Activated CD8-positive, alpha-beta memory T cell treated with anti-CD3 and anti-CD28 coated beads, Interleukin-2, amount 10 ng/mL, durations not matched to agents 7 days and 5 days (primary cell): Measurements from ENCODE around the gene TAF11L14. TPM values are rescaled to one million over a fixed set of nuclear protein-coding genes. Genes with fewer than 3 reads are reported as not detected.
"Not testable (repeated sequence)": the region's sequence is repeated elsewhere in the genome, so short reads cannot be mapped to it uniquely, and the experiment has no call there.

ENCODE experiments used
- ATAC-seq: fragments of 150-1000 bp; cut with Tn5 transposase; one replicate; pipeline ENCODE4 v1.10.0; 2021; ENCODE audit warnings: moderate library complexity
- CTCF ChIA-PET: fragments of 350-600 bp; sonication (Branson Sonifier 250); formaldehyde crosslinking; loops from one replicate; lab custom pipeline; 2021; ENCODE audit warnings: antibody characterized with exemption; lab: Charles Lee
- DNase-seq: peaks from one replicate; pipeline ENCODE4 v3.0.0-alpha.2; 2020
- H3K27ac Mint-ChIP-seq: one replicate; pipeline ENCODE4 v1.8.0; 2021; ENCODE audit warnings: mild to moderate bottlenecking, mixed read lengths
- H3K27me3 Mint-ChIP-seq: one replicate; pipeline ENCODE4 v1.8.0; 2021; ENCODE audit warnings: mixed read lengths
- H3K36me3 Mint-ChIP-seq: one replicate; pipeline ENCODE4 v1.8.0; 2021; ENCODE audit warnings: mild to moderate bottlenecking, mixed read lengths
- H3K4me1 Mint-ChIP-seq: one replicate; pipeline ENCODE4 v1.8.0; 2021; ENCODE audit warnings: mixed read lengths
- H3K4me3 Mint-ChIP-seq: one replicate; pipeline ENCODE4 v1.8.0; 2021; ENCODE audit warnings: mild to moderate bottlenecking, moderate library complexity, mixed read lengths
- H3K9me3 Mint-ChIP-seq: one replicate; pipeline ENCODE4 v1.8.0; 2022; ENCODE audit warnings: low read depth, mixed read lengths
- total RNA-seq, 2 experiments: library from RNA; stranded (reverse); gene quantifications; one replicate each; pipeline ENCODE4 v1.2.3, GENCODE V29; 2021

Gene TAF11L14
- total RNA-seq, 2 experiments from 2014 or later = not detected

GRCh38 chr5:17649232-17649631 lies 15.0 kb downstream of the TAF11L14 start:
- H3K36me3 Mint-ChIP-seq, H3K27me3 Mint-ChIP-seq, H3K4me3 Mint-ChIP-seq, CTCF ChIA-PET, ATAC-seq, H3K27ac Mint-ChIP-seq, H3K4me1 Mint-ChIP-seq, DNase-seq: not testable (repeated sequence)
- H3K9me3 Mint-ChIP-seq = peaks cover 20% of the 10 kb centered on the region

- H3K9me3 Mint-ChIP-seq = peaks cover 18% of the 10 kb centered on the region
- H3K4me3 Mint-ChIP-seq, H3K36me3 Mint-ChIP-seq, H3K27me3 Mint-ChIP-seq, H3K27ac Mint-ChIP-seq, DNase-seq, H3K4me1 Mint-ChIP-seq, CTCF ChIA-PET, ATAC-seq: not testable (repeated sequence)
Observed at GRCh38 chr5:17655201-17655759, 21.0 kb downstream of the TAF11L14 start.

- Mint-ChIP-seq H3K4me3 (no peak overlapping the region), H3K27me3 (no peaks in the 10 kb centered on the region), H3K4me1 (no peaks in the 10 kb centered on the region), H3K27ac (no peak overlapping the region), H3K36me3 (no peaks in the 10 kb centered on the region), H3K9me3 (peaks cover 18% of the 10 kb centered on the region)
- ATAC-seq (no peak), DNase-seq (no peak)
- CTCF ChIA-PET = no interaction called here
Observed at GRCh38 chr5:17655921-17656320, 21.7 kb downstream of the TAF11L14 start.

- ATAC-seq (no peak), DNase-seq (no peak)
- H3K4me3 Mint-ChIP-seq = no peak overlapping the region
- no peaks in the 10 kb centered on the region for H3K27me3 Mint-ChIP-seq
- H3K4me1 Mint-ChIP-seq = no peaks in the 10 kb centered on the region
- no peaks in the 10 kb centered on the region for H3K36me3 Mint-ChIP-seq
- H3K9me3 Mint-ChIP-seq = peaks cover 14% of the 10 kb centered on the region
- no peak overlapping the region for H3K27ac Mint-ChIP-seq
- CTCF ChIA-PET = no interaction called here
Observed at GRCh38 chr5:17663182-17663581, 28.9 kb downstream of the TAF11L14 start.

GRCh38 chr5:17665836-17666235 lies 31.6 kb downstream of the TAF11L14 start:
- H3K36me3 Mint-ChIP-seq = no peaks in the 10 kb centered on the region
- DNase-seq (no peak), ATAC-seq (no peak)
- H3K4me1 Mint-ChIP-seq = no peaks in the 10 kb centered on the region
- no peaks in the 10 kb centered on the region for H3K27me3 Mint-ChIP-seq
- H3K9me3 Mint-ChIP-seq = peaks cover 13% of the 10 kb centered on the region
- no peak overlapping the region for H3K27ac Mint-ChIP-seq
- no peak overlapping the region for H3K4me3 Mint-ChIP-seq
- CTCF ChIA-PET = no interaction called here

GRCh38 chr5:17666726-17667235 lies 32.5 kb downstream of the TAF11L14 start:
- DNase-seq (no peak), ATAC-seq (no peak)
- Mint-ChIP-seq H3K27ac (no peak overlapping the region), H3K4me1 (no peaks in the 10 kb centered on the region), H3K4me3 (no peak overlapping the region), H3K27me3 (no peaks in the 10 kb centered on the region), H3K9me3 (peaks cover 17% of the 10 kb centered on the region), H3K36me3 (no peaks in the 10 kb centered on the region)
- CTCF ChIA-PET = no interaction called here

GRCh38 chr5:17670353-17670752 lies 36.1 kb downstream of the TAF11L14 start:
- no peak overlapping the region for H3K4me3 Mint-ChIP-seq
- no peak overlapping the region for H3K27ac Mint-ChIP-seq
- CTCF ChIA-PET = no interaction called here
- no peaks in the 10 kb centered on the region for H3K4me1 Mint-ChIP-seq
- DNase-seq (no peak), ATAC-seq (no peak)
- H3K36me3 Mint-ChIP-seq = no peaks in the 10 kb centered on the region
- H3K27me3 Mint-ChIP-seq = no peaks in the 10 kb centered on the region
- H3K9me3 Mint-ChIP-seq = peaks cover 20% of the 10 kb centered on the region

GRCh38 chr5:17678751-17679324 lies 44.6 kb downstream of the TAF11L14 start:
- H3K27me3 Mint-ChIP-seq = no peaks in the 10 kb centered on the region
- DNase-seq (no peak), ATAC-seq (no peak)
- H3K36me3 Mint-ChIP-seq = no peaks in the 10 kb centered on the region
- no peaks in the 10 kb centered on the region for H3K9me3 Mint-ChIP-seq
- H3K27ac Mint-ChIP-seq = no peak overlapping the region
- CTCF ChIA-PET = no interaction called here
- H3K4me3 Mint-ChIP-seq = no peak overlapping the region
- H3K4me1 Mint-ChIP-seq = no peaks in the 10 kb centered on the region

GRCh38 chr5:17679597-17680203 lies 45.4 kb downstream of the TAF11L14 start:
- H3K9me3 Mint-ChIP-seq = no peaks in the 10 kb centered on the region
- DNase-seq = no peak
- H3K4me3 Mint-ChIP-seq = no peak overlapping the region
- H3K36me3 Mint-ChIP-seq = no peaks in the 10 kb centered on the region
- ATAC-seq = no peak
- no peak overlapping the region for H3K27ac Mint-ChIP-seq
- no peaks in the 10 kb centered on the region for H3K27me3 Mint-ChIP-seq
- CTCF ChIA-PET = no interaction called here
- no peaks in the 10 kb centered on the region for H3K4me1 Mint-ChIP-seq

GRCh38 chr5:17680737-17681136 lies 46.5 kb downstream of the TAF11L14 start:
- no peaks in the 10 kb centered on the region for H3K9me3 Mint-ChIP-seq
- CTCF ChIA-PET = no interaction called here
- no peak overlapping the region for H3K4me3 Mint-ChIP-seq
- no peaks in the 10 kb centered on the region for H3K4me1 Mint-ChIP-seq
- no peaks in the 10 kb centered on the region for H3K27me3 Mint-ChIP-seq
- H3K36me3 Mint-ChIP-seq = no peaks in the 10 kb centered on the region
- no peak for ATAC-seq
- no peak for DNase-seq
- no peak overlapping the region for H3K27ac Mint-ChIP-seq

Other genes starting within 250 kb of the TAF11L14 start
- gene TAF11L2, start 136.2 kb upstream of the TAF11L14 start, total RNA-seq = not detected
- not detected for gene TAF11L3, start 116.1 kb upstream of the TAF11L14 start, total RNA-seq
- not detected for gene TAF11L4, start 112.7 kb upstream of the TAF11L14 start, total RNA-seq
- not detected for gene TAF11L5, start 109.2 kb upstream of the TAF11L14 start, total RNA-seq
- gene TAF11L6, start 105.8 kb upstream of the TAF11L14 start, total RNA-seq = not detected
- not detected for gene TAF11L7, start 48.7 kb upstream of the TAF11L14 start, total RNA-seq
- gene TAF11L8, start 43.5 kb upstream of the TAF11L14 start, total RNA-seq = not detected
- not detected for gene TAF11L9, start 40.1 kb upstream of the TAF11L14 start, total RNA-seq
- not detected for gene TAF11L10, start 36.6 kb upstream of the TAF11L14 start, total RNA-seq
- not detected for gene TAF11L11, start 30.3 kb upstream of the TAF11L14 start, total RNA-seq
- not detected for gene TAF11L12, start 24.1 kb upstream of the TAF11L14 start, total RNA-seq
- gene TAF11L13, start 2.4 kb upstream of the TAF11L14 start, total RNA-seq = not detected